Measurements from ENCODE around the gene NCAPG2.
"Not testable (repeated sequence)": the region's sequence is repeated elsewhere in the genome, so short reads cannot be mapped to it uniquely, and the experiment has no call there.

NCAPG2 gene

GRCh38 chr7:158706710-158707590 lies 2.3 kb upstream of the NCAPG2 start:
- no peak for DNase-seq (ENCODE audit: low spot score)

- no peak for DNase-seq (ENCODE audit: low spot score)
These were observed 1.7 kb upstream of the NCAPG2 start for GRCh38 chr7:158706273-158706704.

- DNase-seq (ENCODE audit: low spot score): no peak
These were observed 738 bp upstream of the NCAPG2 start for GRCh38 chr7:158705234-158705850.

GRCh38 chr7:158703679-158704523 lies 703 bp downstream of the NCAPG2 start:
- DNase-seq (ENCODE audit: low spot score): not testable (repeated sequence)

GRCh38 chr7:158702944-158703343 lies 1.7 kb downstream of the NCAPG2 start:
- DNase-seq (ENCODE audit: low spot score): no peak

GRCh38 chr7:158702196-158702595 lies 2.4 kb downstream of the NCAPG2 start:
- DNase-seq (ENCODE audit: low spot score): no peak

GRCh38 chr7:158700008-158700407 lies 4.6 kb downstream of the NCAPG2 start:
- DNase-seq (ENCODE audit: low spot score): no peak

GRCh38 chr7:158699341-158699740 lies 5.3 kb downstream of the NCAPG2 start:
- DNase-seq (ENCODE audit: low spot score): no peak

GRCh38 chr7:158698657-158699195 lies 5.9 kb downstream of the NCAPG2 start:
- DNase-seq (ENCODE audit: low spot score): no peak

GRCh38 chr7:158697597-158697996 lies 7.0 kb downstream of the NCAPG2 start:
- DNase-seq (ENCODE audit: low spot score): not testable (repeated sequence)

- peak; percentile 79 for DNase-seq (ENCODE audit: low spot score)
These were observed 8.7 kb downstream of the NCAPG2 start for GRCh38 chr7:158695726-158696452.

- DNase-seq (ENCODE audit: low spot score): no peak
These were observed 9.5 kb downstream of the NCAPG2 start for GRCh38 chr7:158695056-158695455.

GRCh38 chr7:158694650-158695049 lies 10.0 kb downstream of the NCAPG2 start:
- no peak for DNase-seq (ENCODE audit: low spot score)

- no peak for DNase-seq (ENCODE audit: low spot score)
These were observed 15.1 kb downstream of the NCAPG2 start for GRCh38 chr7:158689488-158689887.

- no peak for DNase-seq (ENCODE audit: low spot score)
These were observed 17.2 kb downstream of the NCAPG2 start for GRCh38 chr7:158687406-158687805.

- peak; percentile 31 for DNase-seq (ENCODE audit: low spot score)
These were observed 18.9 kb downstream of the NCAPG2 start for GRCh38 chr7:158685693-158686092.

GRCh38 chr7:158684329-158684728 lies 20.3 kb downstream of the NCAPG2 start:
- DNase-seq (ENCODE audit: low spot score): peak; percentile 55

- no peak for DNase-seq (ENCODE audit: low spot score)
These were observed 21.1 kb downstream of the NCAPG2 start for GRCh38 chr7:158683541-158683940.

GRCh38 chr7:158682456-158682855 lies 22.1 kb downstream of the NCAPG2 start:
- no peak for DNase-seq (ENCODE audit: low spot score)

- peak; percentile 29 for DNase-seq (ENCODE audit: low spot score)
These were observed 23.9 kb downstream of the NCAPG2 start for GRCh38 chr7:158680754-158681153.

- no peak for DNase-seq (ENCODE audit: low spot score)
These were observed 27.7 kb downstream of the NCAPG2 start for GRCh38 chr7:158676906-158677305.

All from GM03348 (cell line).